OCI-LY3 (cell line): Measurements from ENCODE around the gene SERINC2.

ENCODE experiments used
- H2AFZ ChIP-seq: fragments of 200-600, 300-600 bp; shearing (Covaris generic); 2 replicates; pipeline ENCODE4 v1.6.0; 2014; ENCODE audit warnings: antibody characterized with exemption, low read depth, low read length
- H3K27ac ChIP-seq: fragments of 200-600, 300-600 bp; sonication (generic); 2 replicates; pipeline ENCODE4 v1.5.1; 2014; ENCODE audit warnings: mild to moderate bottlenecking, low read length, moderate library complexity, mixed read lengths
- H3K27me3 ChIP-seq: fragments of 200-600, 300-600 bp; sonication (generic); 2 replicates; pipeline ENCODE4 v1.6.1; 2014; ENCODE audit warnings: low read depth, low read length, mixed read lengths
- H3K36me3 ChIP-seq: fragments of 200-600, 300-600 bp; sonication (generic); replicated peaks from 2 replicates; pipeline ENCODE3; 2014; ENCODE audit warnings: low read depth, low read length, mixed read lengths
- H3K4me1 ChIP-seq: fragments of 300-600, 200-600 bp; sonication (generic); 2 replicates; pipeline ENCODE4 v1.6.1; 2014; ENCODE audit warnings: low read length, mixed read lengths
- H3K4me2 ChIP-seq: fragments of 200-600, 300-600 bp; sonication (generic); 2 replicates; pipeline ENCODE4 v1.6.1; 2014; ENCODE audit warnings: low read length, mixed read lengths
- H3K4me3 ChIP-seq: fragments of 300-600, 200-600 bp; sonication (generic); 2 replicates; pipeline ENCODE4 v1.5.1; 2014; ENCODE audit warnings: antibody characterized with exemption, mild to moderate bottlenecking, low read length, moderate library complexity
- H3K79me2 ChIP-seq: fragments of 300-600, 200-600 bp; shearing (Covaris generic); 2 replicates; pipeline ENCODE4 v1.6.1; 2014; ENCODE audit warnings: mild to moderate bottlenecking, low read length, mixed read lengths
- H3K9ac ChIP-seq: fragments of 300-600, 200-600 bp; shearing (Covaris generic); 2 replicates; pipeline ENCODE4 v1.6.0; 2014; ENCODE audit warnings: mild to moderate bottlenecking, low read length, moderate library complexity
- H3K9me3 ChIP-seq: fragments of 200-600, 300-600 bp; shearing (Covaris generic); 2 replicates; pipeline ENCODE4 v1.6.1; 2014; ENCODE audit warnings: low read length, mixed read lengths; ENCODE audit not compliant: insufficient read depth
- H4K20me1 ChIP-seq: fragments of 200-600, 300-600 bp; sonication (generic); 2 replicates; pipeline ENCODE4 v1.6.1; 2016; ENCODE audit warnings: low read length, mixed read lengths; ENCODE audit not compliant: insufficient read depth
- EZH2phosphoT487 ChIP-seq: fragments of 200-600 bp; shearing (Covaris generic); IDR thresholded peaks from 2 replicates; pipeline ENCODE4 v1.6.1; 2018; ENCODE audit warnings: antibody characterized with exemption, mixed run types, low read depth
- TF ChIP-seq, protein P1 (sequence below): fragments of 200-600, 300-600 bp; sonication (generic); IDR thresholded peaks from 2 replicates; pipeline ENCODE4 v1.5.1; 2014; ENCODE audit warnings: antibody characterized with exemption, low read length, low read depth

The SERINC2 gene

DNA sequence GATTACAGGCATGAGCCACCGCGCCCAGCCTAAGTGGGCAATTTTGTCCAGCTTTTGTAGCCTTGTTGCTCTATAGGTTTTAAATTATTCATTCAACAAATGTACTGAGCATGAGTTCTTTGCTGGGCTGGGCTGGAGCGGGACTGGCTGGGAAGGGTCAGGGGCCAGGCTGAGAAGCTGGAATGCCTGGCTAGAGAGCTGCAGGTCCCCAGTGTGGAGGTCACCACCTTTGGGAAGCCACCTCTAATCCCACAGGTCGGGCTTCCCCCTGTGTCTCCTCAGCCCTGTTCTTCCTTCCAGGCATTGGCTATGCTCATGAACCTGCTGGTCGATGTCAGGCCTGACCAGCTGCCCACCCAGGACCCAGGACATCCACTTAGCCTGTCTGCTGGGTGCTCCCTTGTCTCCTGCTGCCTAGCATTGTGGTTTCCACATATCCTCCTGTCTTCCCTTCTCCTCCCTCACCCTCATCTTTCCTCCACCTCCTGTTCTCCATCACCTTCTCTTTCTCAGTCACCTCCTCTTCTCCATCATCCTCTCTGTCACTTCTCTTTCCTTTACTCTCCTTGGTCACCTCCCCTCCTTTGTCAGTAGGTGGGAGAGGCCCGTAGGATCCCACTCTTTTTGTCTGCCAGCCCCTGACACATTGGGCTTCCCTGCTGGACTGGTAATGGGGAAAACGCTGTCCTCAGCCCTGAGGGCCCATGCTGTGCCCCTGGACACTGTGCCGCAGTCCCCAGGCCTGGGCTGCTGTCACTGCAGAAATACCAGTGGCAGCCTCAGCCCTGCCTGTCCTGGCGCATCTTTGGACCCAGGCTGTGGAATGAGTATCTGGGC is 23.8 kb downstream of the SERINC2 start:
- Histone ChIP-seq H3K9me3 (no peaks in the 10 kb centered on the region), H3K9ac (no peak overlapping the region), H3K4me3 (no peak overlapping the region), H3K79me2 (no peaks in the 10 kb centered on the region), H3K36me3 (no peaks in the 10 kb centered on the region), H3K4me2 (no peak overlapping the region), H3K27ac (no peak overlapping the region), H3K4me1 (no peaks in the 10 kb centered on the region), H3K27me3 (no peaks in the 10 kb centered on the region), H2AFZ (no peak overlapping the region), H4K20me1 (no peaks in the 10 kb centered on the region)
- TF ChIP-seq, protein P1, sequence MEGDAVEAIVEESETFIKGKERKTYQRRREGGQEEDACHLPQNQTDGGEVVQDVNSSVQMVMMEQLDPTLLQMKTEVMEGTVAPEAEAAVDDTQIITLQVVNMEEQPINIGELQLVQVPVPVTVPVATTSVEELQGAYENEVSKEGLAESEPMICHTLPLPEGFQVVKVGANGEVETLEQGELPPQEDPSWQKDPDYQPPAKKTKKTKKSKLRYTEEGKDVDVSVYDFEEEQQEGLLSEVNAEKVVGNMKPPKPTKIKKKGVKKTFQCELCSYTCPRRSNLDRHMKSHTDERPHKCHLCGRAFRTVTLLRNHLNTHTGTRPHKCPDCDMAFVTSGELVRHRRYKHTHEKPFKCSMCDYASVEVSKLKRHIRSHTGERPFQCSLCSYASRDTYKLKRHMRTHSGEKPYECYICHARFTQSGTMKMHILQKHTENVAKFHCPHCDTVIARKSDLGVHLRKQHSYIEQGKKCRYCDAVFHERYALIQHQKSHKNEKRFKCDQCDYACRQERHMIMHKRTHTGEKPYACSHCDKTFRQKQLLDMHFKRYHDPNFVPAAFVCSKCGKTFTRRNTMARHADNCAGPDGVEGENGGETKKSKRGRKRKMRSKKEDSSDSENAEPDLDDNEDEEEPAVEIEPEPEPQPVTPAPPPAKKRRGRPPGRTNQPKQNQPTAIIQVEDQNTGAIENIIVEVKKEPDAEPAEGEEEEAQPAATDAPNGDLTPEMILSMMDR, result no peak
- no peak for TF ChIP-seq EZH2phosphoT487

DNA sequence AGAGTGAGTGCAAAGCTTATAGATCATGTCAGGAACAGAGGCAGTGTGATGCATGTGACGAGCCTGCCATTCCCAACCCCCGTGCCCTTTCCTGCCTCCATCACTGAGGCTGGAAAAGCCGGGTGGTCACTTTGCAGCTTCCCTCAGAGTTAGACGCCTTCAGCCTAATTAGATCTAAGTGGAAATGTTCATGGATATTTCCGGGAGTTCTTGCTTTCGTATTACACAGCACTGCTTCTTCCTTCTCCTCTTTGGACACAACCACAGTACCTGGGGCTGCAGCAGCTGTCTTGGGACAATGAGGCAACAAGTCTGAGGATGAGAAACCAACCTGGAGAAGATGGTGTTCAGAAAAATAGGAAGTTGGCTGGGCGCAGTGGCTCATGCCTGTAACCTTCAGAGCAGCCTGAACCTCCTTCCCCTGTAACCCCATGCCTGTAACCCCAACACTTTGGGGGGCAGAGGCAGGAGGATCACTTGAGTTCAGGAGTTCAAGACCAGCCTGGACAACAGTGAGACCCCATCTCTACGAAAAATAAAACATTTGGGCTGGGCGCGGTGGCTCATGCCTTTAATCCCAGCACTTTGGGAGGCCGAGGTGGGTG is 24.5 kb downstream of the SERINC2 start:
- Histone ChIP-seq H3K36me3 (no peaks in the 10 kb centered on the region), H3K4me3 (no peak overlapping the region), H3K4me2 (no peak overlapping the region), H3K9me3 (no peaks in the 10 kb centered on the region), H3K79me2 (no peaks in the 10 kb centered on the region), H3K27ac (no peak overlapping the region), H3K4me1 (no peaks in the 10 kb centered on the region), H3K9ac (no peak overlapping the region), H3K27me3 (no peaks in the 10 kb centered on the region), H4K20me1 (no peaks in the 10 kb centered on the region), H2AFZ (no peak overlapping the region)
- no peak for TF ChIP-seq EZH2phosphoT487
- TF ChIP-seq, protein P1, result no peak

DNA sequence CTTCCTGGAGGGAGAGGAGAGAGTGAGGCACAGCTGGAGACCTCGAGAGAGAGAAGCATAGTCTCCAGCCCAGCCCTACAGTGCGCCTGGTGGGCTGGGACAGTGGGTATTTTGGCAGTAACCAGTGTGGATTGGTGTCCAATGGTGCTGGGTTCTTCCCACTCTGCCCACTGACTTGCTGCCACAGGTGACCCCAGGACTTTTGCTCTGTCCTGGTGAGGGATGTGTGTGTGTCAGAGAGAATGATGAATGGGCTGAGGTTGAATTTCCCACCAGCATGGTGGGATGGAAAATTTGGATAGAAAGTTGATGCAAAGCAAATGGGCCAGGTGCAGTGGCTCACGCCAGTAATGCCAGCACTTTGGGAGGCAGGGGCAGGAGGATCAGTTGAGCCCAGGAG is 26.3 kb downstream of the SERINC2 start:
- H3K4me2 ChIP-seq, result no peak overlapping the region
- H3K79me2 ChIP-seq, result no peaks in the 10 kb centered on the region
- H3K27ac ChIP-seq, result no peak overlapping the region
- no peaks in the 10 kb centered on the region for H3K36me3 ChIP-seq
- no peaks in the 10 kb centered on the region for H4K20me1 ChIP-seq
- H3K4me1 ChIP-seq, result no peaks in the 10 kb centered on the region
- no peak overlapping the region for H3K4me3 ChIP-seq
- H2AFZ ChIP-seq, result no peak overlapping the region
- 0 out of 2 replicates have a peak, but pooled peaks cover 5% of the 10 kb centered on the region for H3K9me3 ChIP-seq
- TF ChIP-seq EZH2phosphoT487, result no peak
- TF ChIP-seq, protein P1, result no peak
- no peak overlapping the region for H3K9ac ChIP-seq
- no peaks in the 10 kb centered on the region for H3K27me3 ChIP-seq

DNA sequence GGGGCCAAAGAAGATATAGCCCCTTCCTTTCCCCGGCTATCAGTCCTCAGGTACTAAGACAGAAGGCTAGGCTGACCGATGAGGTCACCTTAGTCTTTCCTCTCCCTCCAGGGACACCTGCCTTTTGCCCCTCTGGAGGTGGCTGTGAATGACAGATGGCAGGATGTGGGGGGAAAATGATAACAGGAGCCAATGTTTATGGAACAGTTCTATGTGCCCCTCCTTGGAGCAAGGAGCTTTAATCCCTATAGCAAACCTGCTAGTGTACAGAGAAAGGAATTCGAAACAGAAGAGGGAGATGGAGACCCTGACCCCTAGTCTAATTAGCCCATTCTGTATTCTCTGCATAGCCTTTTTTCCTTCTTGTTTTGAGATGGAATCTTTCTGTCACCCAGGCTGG is 28.1 kb downstream of the SERINC2 start:
- no peak overlapping the region for H3K9ac ChIP-seq
- no peaks in the 10 kb centered on the region for H4K20me1 ChIP-seq
- H3K79me2 ChIP-seq, result no peaks in the 10 kb centered on the region
- H3K9me3 ChIP-seq, result 0 out of 2 replicates have a peak, but pooled peaks cover 5% of the 10 kb centered on the region
- no peaks in the 10 kb centered on the region for H3K27me3 ChIP-seq
- no peaks in the 10 kb centered on the region for H3K36me3 ChIP-seq
- H3K4me3 ChIP-seq, result no peak overlapping the region
- TF ChIP-seq, protein P1, result no peak
- no peak for TF ChIP-seq EZH2phosphoT487
- H3K4me1 ChIP-seq, result no peaks in the 10 kb centered on the region
- H3K4me2 ChIP-seq, result no peak overlapping the region
- no peak overlapping the region for H2AFZ ChIP-seq
- H3K27ac ChIP-seq, result no peak overlapping the region
